NT2/D1 (cell line): ENCODE results near the gene ZNF620.

Experiments
- YY1 ChIP-seq: IDR thresholded peaks from 2 replicates; pipeline ENCODE4 v1.6.1; 2011; ENCODE audit not compliant: insufficient read length, insufficient read depth
- ZNF274 ChIP-seq: IDR thresholded peaks from 2 replicates; pipeline ENCODE4 v1.6.1; 2011; ENCODE audit warnings: mild to moderate bottlenecking, low read depth, low read length

- TF ChIP-seq YY1 (no peak), ZNF274 (no peak)
These were observed at the start of gene ZNF620 for GRCh38 chr3:40505599-40506462.
